GM12875 (cell line): ENCODE measurements around the gene ENDOU.

ENCODE experiments used
- H3K4me3 ChIP-seq: one replicate; pipeline ENCODE4 v1.5.1; 2011; ENCODE audit warnings: low read depth, low read length, control low read depth
- CTCF ChIP-seq: IDR thresholded peaks from 2 replicates; pipeline ENCODE4 v1.5.1; 2011; ENCODE audit warnings: low read depth, mild to moderate bottlenecking, control low read depth, inconsistent platforms, low read length, moderate library complexity, borderline replicate concordance; ENCODE audit not compliant: insufficient read depth

Gene ENDOU

GRCh38 chr12:47771304-47771703 is 46.0 kb upstream of the ENDOU start:
- H3K4me3 ChIP-seq: no peak overlapping the region
- no peak for TF ChIP-seq CTCF

GRCh38 chr12:47770086-47770726 is 44.9 kb upstream of the ENDOU start:
- no peak for TF ChIP-seq CTCF
- no peak overlapping the region for H3K4me3 ChIP-seq

GRCh38 chr12:47769234-47770085 is 44.2 kb upstream of the ENDOU start:
- H3K4me3 ChIP-seq: no peak overlapping the region
- TF ChIP-seq CTCF: no peak

GRCh38 chr12:47768323-47768811 is 43.1 kb upstream of the ENDOU start:
- no peak overlapping the region for H3K4me3 ChIP-seq

GRCh38 chr12:47767216-47767724 is 42.0 kb upstream of the ENDOU start:
- TF ChIP-seq CTCF: peak; percentile 64
- no peak overlapping the region for H3K4me3 ChIP-seq

More at GRCh38 chr12:47768323-47768811, 43.1 kb upstream of the ENDOU start:
- TF ChIP-seq CTCF: no peak

- no peak overlapping the region for H3K4me3 ChIP-seq
- TF ChIP-seq CTCF: no peak
Measured at GRCh38 chr12:47766502-47767215, 41.4 kb upstream of the ENDOU start.
